ENCODE results near the gene DGUOK. TPM values are rescaled to one million over a fixed set of nuclear protein-coding genes. Genes with fewer than 3 reads are reported as not detected.

DGUOK gene
- total RNA-seq, 1 donor from 2014 or later: 79.7 TPM

- Histone ChIP-seq H3K27me3 (no peaks in the 10 kb centered on the region), H3K27ac (no peak overlapping the region), H3K4me3 (no peak overlapping the region), H3K9me3 (no peaks in the 10 kb centered on the region), H3K36me3 (no peaks in the 10 kb centered on the region), H3K4me1 (peaks cover 0 to 21% of the 10 kb centered on the region in 2 donors)
- intact Hi-C loops (cut with DNase I): loop anchor here (5.0 kb wide), 1 partner anchor 122 kb away; no protein-coding TSS in a partner anchor
- DNase-seq (ENCODE audit: low spot score in 2 of 2): no peak
- no peak for TF ChIP-seq CTCF (IDR thresholded peaks at IDR 0.05)
Measured at GRCh38 chr2:74000666-74001065, 74.0 kb downstream of the DGUOK start.

- H3K27ac ChIP-seq: no peak overlapping the region
- no peaks in the 10 kb centered on the region for H3K9me3 ChIP-seq
- peaks cover 0 to 21% of the 10 kb centered on the region in 2 donors for H3K4me1 ChIP-seq
- no peaks in the 10 kb centered on the region for H3K36me3 ChIP-seq
- TF ChIP-seq CTCF (IDR thresholded peaks at IDR 0.05): no peak
- intact Hi-C loops (cut with DNase I): loop anchor here (5.0 kb wide), 1 partner anchor 121 kb away; no protein-coding TSS in a partner anchor
- no peak for DNase-seq (ENCODE audit: low spot score in 2 of 2)
- H3K4me3 ChIP-seq: no peak overlapping the region
- H3K27me3 ChIP-seq: no peaks in the 10 kb centered on the region
Measured at GRCh38 chr2:74001121-74001520, 74.4 kb downstream of the DGUOK start.

DNA sequence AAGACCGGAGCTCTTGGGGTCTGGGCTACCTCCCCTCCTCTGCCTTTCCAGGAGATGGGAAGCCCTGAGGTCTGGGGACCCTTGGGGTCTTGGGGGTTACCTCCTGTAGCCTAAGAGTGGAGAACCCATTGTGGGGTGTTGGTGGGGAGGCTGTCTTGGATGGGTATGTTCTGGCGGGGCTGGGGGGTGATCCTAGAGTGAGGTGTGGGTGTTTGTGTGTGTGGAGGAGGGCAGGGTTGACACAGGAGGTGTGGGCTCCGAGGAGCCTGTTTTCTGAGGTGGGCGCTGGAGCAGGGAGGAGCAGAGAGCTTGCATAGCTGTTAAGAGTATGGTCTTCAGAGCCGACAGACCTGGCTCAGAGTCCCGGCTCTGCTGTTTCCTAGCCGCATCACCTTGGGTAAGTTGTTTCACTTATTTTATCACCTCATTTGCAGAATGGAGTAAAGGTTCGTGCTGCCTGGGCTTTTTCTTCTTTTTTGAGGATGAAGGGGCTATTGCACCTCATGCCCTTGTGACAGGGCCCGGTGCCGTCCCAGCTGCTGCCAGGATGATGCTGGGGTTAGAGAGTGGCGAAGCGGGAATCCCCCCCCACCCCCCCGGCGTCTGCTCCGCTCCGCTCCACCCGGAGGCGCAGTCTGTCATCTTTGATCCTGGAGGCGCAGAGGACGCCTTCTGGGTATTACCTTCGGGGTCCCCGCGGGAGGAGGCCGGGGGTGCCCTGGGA, 75.3 kb downstream of the DGUOK start:
- TF ChIP-seq CTCF (IDR thresholded peaks at IDR 0.05): no peak
- H3K4me3 ChIP-seq: peak overlapping the region; percentile 59 to 69
- no peaks in the 10 kb centered on the region for H3K9me3 ChIP-seq
- peak overlapping the region; percentile 15 to 48 for H3K27ac ChIP-seq
- intact Hi-C loops (cut with DNase I): loop anchor here (1.0 to 5.0 kb wide), 3 partner anchors 75 to 390 kb away; partner anchors contain the start of gene DGUOK
- no peaks in the 10 kb centered on the region for H3K27me3 ChIP-seq
- no peak for DNase-seq (ENCODE audit: low spot score in 2 of 2)
- no peaks in the 10 kb centered on the region for H3K36me3 ChIP-seq
- peaks cover 0 to 21% of the 10 kb centered on the region in 2 donors for H3K4me1 ChIP-seq

DNA sequence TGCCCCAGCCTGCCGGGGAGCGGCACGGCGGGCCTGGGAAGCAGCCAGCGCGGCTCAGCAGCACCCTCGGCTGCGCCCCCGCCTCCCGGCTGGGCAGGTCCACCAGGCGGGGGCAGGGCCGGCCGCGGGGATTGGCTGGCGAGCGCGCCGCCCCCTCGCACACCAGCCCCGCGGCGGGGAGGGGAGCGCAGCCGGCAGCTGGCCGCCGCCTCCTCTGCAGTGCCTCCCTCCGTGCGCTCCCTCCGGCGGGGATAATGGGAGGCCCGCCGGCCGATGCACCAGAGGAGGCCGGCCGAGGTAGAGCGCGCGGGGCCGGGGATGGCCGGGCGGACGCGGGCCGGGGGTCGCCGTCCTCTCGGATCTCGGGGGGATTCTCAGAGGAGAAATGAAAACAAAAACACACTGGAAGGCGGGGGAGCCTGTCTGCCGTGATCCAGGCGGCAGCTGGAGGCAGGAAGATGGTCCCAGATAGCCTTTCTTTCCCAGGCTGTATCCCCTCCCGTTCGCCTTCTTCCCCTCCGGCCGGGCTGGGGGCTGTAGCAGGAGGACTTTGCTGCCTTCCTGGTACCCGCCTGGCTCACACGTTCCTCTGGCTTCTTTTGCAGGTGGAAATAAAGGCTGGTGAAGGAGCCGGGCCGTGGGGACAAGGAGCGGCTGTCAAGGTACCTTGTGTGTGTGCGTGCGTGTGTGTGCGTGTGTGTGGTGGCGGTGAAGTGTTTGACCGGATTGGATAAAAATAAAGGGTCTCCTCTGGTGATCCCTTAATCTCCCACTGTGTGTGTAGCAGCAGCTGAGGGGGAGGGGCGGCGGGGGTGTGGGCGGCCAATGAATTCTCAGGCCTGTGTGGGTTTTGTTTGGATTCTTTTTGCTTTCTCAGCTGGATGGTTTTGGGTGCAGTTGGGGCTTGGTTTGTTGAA, 76.1 kb downstream of the DGUOK start:
- H3K4me1 ChIP-seq: peaks cover 0 to 21% of the 10 kb centered on the region in 2 donors
- DNase-seq (ENCODE audit: low spot score in 2 of 2): peak in 1 of 2 donors; percentile 90
- no peaks in the 10 kb centered on the region for H3K36me3 ChIP-seq
- H3K27ac ChIP-seq: peak overlapping the region; percentile 28 to 48
- H3K9me3 ChIP-seq: no peaks in the 10 kb centered on the region
- H3K4me3 ChIP-seq: peak overlapping the region; percentile 59 to 69
- no peaks in the 10 kb centered on the region for H3K27me3 ChIP-seq
- intact Hi-C loops (cut with DNase I): loop anchor here (1.0 to 5.0 kb wide), 5 partner anchors 17 to 390 kb away; partner anchors contain the start of genes DGUOK and STAMBP
- peak in 1 of 3 experiments; percentile 30 for TF ChIP-seq CTCF (IDR thresholded peaks at IDR 0.05)

GRCh38 chr2:74003494-74004211, 77.0 kb downstream of the DGUOK start:
- Histone ChIP-seq H3K4me3 (peak overlapping the region; percentile 59 to 69), H3K4me1 (peaks cover 0 to 21% of the 10 kb centered on the region in 2 donors), H3K27ac (no peak overlapping the region), H3K9me3 (no peaks in the 10 kb centered on the region), H3K36me3 (no peaks in the 10 kb centered on the region), H3K27me3 (no peaks in the 10 kb centered on the region)
- intact Hi-C loops (cut with DNase I): loop anchor here (1.0 to 5.0 kb wide), 4 partner anchors 18 to 175 kb away; partner anchors contain the start of genes DGUOK and STAMBP
- no peak for TF ChIP-seq CTCF (IDR thresholded peaks at IDR 0.05)
- DNase-seq (ENCODE audit: low spot score in 2 of 2): peak in 1 of 2 donors; percentile 85
